ENCODE measurements around the gene P2RY2.

- TF ChIP-seq REST (IDR thresholded peaks at IDR 0.05) (no peak), CTCF (IDR thresholded peaks at IDR 0.05; ENCODE audit: low read depth, low read length, missing input control) (no peak), EGR1 (IDR thresholded peaks at IDR 0.05; ENCODE audit: low read depth in 2 of 2) (no peak), YY1 (IDR thresholded peaks at IDR 0.05) (no peak), JUND (IDR thresholded peaks at IDR 0.05) (no peak)
- TF ChIP-seq, protein P1, sequence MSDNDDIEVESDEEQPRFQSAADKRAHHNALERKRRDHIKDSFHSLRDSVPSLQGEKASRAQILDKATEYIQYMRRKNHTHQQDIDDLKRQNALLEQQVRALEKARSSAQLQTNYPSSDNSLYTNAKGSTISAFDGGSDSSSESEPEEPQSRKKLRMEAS (IDR thresholded peaks at IDR 0.05), result no peak
- TF ChIP-seq, protein P2, sequence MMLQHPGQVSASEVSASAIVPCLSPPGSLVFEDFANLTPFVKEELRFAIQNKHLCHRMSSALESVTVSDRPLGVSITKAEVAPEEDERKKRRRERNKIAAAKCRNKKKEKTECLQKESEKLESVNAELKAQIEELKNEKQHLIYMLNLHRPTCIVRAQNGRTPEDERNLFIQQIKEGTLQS (IDR thresholded peaks at IDR 0.05), result no peak
- TF ChIP-seq, protein P3, sequence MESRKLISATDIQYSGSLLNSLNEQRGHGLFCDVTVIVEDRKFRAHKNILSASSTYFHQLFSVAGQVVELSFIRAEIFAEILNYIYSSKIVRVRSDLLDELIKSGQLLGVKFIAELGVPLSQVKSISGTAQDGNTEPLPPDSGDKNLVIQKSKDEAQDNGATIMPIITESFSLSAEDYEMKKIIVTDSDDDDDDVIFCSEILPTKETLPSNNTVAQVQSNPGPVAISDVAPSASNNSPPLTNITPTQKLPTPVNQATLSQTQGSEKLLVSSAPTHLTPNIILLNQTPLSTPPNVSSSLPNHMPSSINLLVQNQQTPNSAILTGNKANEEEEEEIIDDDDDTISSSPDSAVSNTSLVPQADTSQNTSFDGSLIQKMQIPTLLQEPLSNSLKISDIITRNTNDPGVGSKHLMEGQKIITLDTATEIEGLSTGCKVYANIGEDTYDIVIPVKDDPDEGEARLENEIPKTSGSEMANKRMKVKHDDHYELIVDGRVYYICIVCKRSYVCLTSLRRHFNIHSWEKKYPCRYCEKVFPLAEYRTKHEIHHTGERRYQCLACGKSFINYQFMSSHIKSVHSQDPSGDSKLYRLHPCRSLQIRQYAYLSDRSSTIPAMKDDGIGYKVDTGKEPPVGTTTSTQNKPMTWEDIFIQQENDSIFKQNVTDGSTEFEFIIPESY (IDR thresholded peaks at IDR 0.05), result no peak
These were observed 44.9 kb downstream of the P2RY2 start for GRCh38 chr11:73262851-73263495.

All from liver (tissue), 3 donors.